Type B pancreatic cell (in vitro differentiated cells): ENCODE measurements around the gene UBASH3B. TPM values are rescaled to one million over a fixed set of nuclear protein-coding genes. Genes with fewer than 3 reads are reported as not detected.

Experiments used
- DNase-seq: peaks from one replicate; pipeline ENCODE4 v3.0.0; 2021; ENCODE audit warnings: mixed read lengths; ENCODE audit not compliant: unreplicated experiment; ENCODE audit errors: extremely low spot score
- H3K27ac Mint-ChIP-seq: 2 replicates; pipeline ENCODE4 v1.8.0; 2021; ENCODE audit warnings: mild to moderate bottlenecking, mixed read lengths
- H3K27me3 Mint-ChIP-seq: 2 replicates; pipeline ENCODE4 v1.8.0; 2021; ENCODE audit warnings: mixed read lengths
- H3K36me3 Mint-ChIP-seq: 2 replicates; pipeline ENCODE4 v1.8.0; 2021; ENCODE audit warnings: mixed read lengths
- H3K4me1 Mint-ChIP-seq: one replicate; pipeline ENCODE4 v1.8.0; 2021; ENCODE audit warnings: mixed read lengths; ENCODE audit not compliant: unreplicated experiment
- H3K4me3 Mint-ChIP-seq: 2 replicates; pipeline ENCODE4 v1.8.0; 2021; ENCODE audit warnings: mild to moderate bottlenecking, mixed read lengths
- H3K9me3 Mint-ChIP-seq: 2 replicates; pipeline ENCODE4 v1.8.0; 2021; ENCODE audit warnings: mixed read lengths
- CTCF ChIP-seq: fragments of 200-600 bp; sonication (generic); conservative IDR thresholded peaks from 2 replicates; pipeline ENCODE4 v1.5.0; 2021; ENCODE audit warnings: antibody characterized with exemption, mild to moderate bottlenecking
- total RNA-seq: library from RNA; stranded (reverse); gene quantifications from 2 replicates; pipeline ENCODE4 v1.2.1, GENCODE V29; 2021; ENCODE audit warnings: low replicate concordance

Gene UBASH3B
- total RNA-seq, 1 donor from 2014 or later, result 8.6 TPM

- Mint-ChIP-seq H3K4me1 (peaks cover 22% of the 10 kb centered on the region), H3K27ac (no peak overlapping the region), H3K27me3 (peaks cover 3% of the 10 kb centered on the region), H3K4me3 (no peak overlapping the region), H3K9me3 (no peaks in the 10 kb centered on the region), H3K36me3 (no peaks in the 10 kb centered on the region)
- TF ChIP-seq CTCF, result no peak
- DNase-seq, result no peak
Observed at GRCh38 chr11:122744357-122744756, 88.8 kb downstream of the UBASH3B start.

DNA sequence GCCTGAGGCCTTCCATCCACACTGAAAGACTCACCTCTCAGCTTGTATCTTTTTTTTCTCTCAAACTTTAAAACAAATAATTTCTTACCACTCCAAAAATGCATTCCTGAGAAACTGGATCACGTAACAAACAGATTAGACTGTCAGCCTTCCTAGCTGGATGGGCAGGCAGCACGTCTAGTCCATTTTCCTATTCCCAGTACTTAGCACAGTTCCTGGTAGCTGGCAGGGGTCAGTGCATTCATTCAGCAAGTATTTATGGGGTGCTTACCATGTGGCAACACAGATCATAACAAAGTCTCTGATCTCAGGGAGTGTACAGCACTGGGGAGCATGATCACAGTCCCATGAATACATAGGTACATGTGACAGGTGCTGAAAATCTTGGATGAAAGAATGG lies 89.6 kb downstream of the UBASH3B start:
- TF ChIP-seq CTCF, result no peak
- Mint-ChIP-seq H3K4me3 (no peak overlapping the region), H3K9me3 (no peaks in the 10 kb centered on the region), H3K27me3 (peaks cover 3% of the 10 kb centered on the region), H3K27ac (no peak overlapping the region), H3K4me1 (peaks cover 22% of the 10 kb centered on the region), H3K36me3 (no peaks in the 10 kb centered on the region)
- no peak for DNase-seq

- Mint-ChIP-seq H3K4me3 (no peak overlapping the region), H3K27me3 (peaks cover 3% of the 10 kb centered on the region), H3K27ac (no peak overlapping the region), H3K36me3 (no peaks in the 10 kb centered on the region), H3K9me3 (no peaks in the 10 kb centered on the region), H3K4me1 (peaks cover 22% of the 10 kb centered on the region)
- TF ChIP-seq CTCF, result no peak
- no peak for DNase-seq
Observed at GRCh38 chr11:122746050-122746478, 90.5 kb downstream of the UBASH3B start.

- Mint-ChIP-seq H3K36me3 (no peaks in the 10 kb centered on the region), H3K9me3 (no peaks in the 10 kb centered on the region), H3K4me1 (peaks cover 21% of the 10 kb centered on the region), H3K27ac (no peak overlapping the region), H3K27me3 (peaks cover 3% of the 10 kb centered on the region), H3K4me3 (no peak overlapping the region)
- no peak for TF ChIP-seq CTCF
- no peak for DNase-seq
Observed at GRCh38 chr11:122746611-122747244, 91.2 kb downstream of the UBASH3B start.

GRCh38 chr11:122747351-122747781 lies 91.8 kb downstream of the UBASH3B start:
- Mint-ChIP-seq H3K36me3 (no peaks in the 10 kb centered on the region), H3K4me1 (peaks cover 15% of the 10 kb centered on the region), H3K27me3 (peaks cover 3% of the 10 kb centered on the region), H3K4me3 (no peak overlapping the region), H3K27ac (peak overlapping the region; percentile 12), H3K9me3 (no peaks in the 10 kb centered on the region)
- no peak for DNase-seq
- no peak for TF ChIP-seq CTCF
